NCI-H2196 (cell line): ENCODE measurements around the gene TMEM140.
"Not testable (repeated sequence)": the region's sequence is repeated elsewhere in the genome, so short reads cannot be mapped to it uniquely, and the experiment has no call there.

ENCODE experiments used
- DNase-seq: peaks from one replicate; lab custom pipeline; 2025; ENCODE audit not compliant: unreplicated experiment; lab: John Stamatoyannopoulos, UW

The TMEM140 gene

DNA sequence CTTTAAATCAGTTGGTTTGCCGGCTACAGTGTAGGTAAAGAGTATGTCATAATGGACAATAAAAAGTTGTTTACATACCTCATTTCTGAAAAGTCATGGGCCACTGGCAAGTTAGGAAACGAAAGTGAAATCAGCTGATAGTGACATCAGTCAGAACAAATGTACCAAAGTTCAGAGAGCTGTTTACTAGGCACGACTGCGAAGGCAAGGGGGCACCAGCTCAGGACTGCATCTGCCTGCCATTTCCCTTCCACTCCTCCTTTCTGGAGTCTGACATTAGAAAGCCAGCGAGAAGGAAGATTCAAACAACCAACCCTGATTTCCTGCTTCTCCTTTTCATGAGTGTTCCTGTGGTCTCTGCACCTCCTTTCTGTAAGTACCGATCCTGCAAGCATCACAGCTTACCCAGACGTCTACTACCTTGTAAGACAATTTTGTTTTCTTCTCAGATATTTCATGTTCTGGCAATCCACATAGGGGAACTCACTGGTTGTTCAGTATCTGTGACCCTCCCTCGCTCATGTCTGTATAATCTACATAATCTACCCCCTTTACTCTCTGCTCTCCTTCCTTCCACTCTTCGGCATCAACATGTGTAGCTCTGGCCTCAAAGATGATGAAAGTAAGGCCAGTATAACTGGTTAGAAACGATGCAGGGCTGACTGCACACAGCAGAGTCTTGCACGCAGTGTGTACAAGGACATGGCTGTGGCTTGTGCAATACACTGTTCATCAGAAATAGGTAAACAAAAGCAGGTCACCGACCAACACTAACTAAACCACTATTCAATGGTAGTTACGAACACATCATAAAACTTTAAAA lies at the start of gene TMEM140:
Gene TMEM140 (plus strand): TSS at position 174 of the 823 bp plus-strand sequence. CDS start 16,370 bp downstream, outside the sequence.
- DNase-seq, result peak; percentile 29

DNA sequence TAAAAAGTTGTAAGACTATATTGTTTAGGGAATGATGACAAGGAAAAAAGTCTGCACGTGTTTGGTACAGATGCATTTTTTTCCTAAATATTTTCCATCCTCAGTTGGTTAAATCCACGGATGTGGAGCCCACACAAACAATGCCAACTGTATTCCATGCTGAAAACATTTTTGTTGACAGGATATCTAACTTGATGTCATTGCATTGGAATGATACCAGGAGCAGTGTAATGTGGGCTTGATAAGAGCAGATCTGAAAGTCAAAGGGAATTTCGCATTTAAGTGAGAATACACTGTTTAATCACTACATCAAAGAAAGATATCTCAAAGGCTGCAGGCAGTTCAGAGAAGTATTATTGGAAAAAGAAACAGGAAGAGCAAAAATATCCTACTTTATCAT lies 49.5 kb upstream of the TMEM140 start:
- no peak for DNase-seq

DNA sequence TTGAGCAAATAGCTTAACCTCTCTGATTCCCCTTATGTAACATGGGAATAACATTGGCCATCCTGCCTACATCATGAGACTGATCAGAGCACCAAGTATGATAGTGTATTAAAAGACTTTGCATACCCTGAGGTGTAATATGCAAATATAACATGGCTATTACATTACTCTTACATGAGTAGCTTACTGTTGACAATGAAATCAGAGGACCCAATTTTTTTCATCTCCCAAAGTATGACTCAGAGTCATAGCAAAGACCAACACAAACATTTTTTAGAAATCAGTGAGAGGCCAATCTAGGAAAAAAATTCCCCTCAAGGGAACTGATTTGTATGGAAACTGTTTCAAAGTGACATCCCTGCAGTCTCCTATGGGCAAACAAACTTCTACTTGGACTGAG lies 47.0 kb upstream of the TMEM140 start:
- no peak for DNase-seq

DNA sequence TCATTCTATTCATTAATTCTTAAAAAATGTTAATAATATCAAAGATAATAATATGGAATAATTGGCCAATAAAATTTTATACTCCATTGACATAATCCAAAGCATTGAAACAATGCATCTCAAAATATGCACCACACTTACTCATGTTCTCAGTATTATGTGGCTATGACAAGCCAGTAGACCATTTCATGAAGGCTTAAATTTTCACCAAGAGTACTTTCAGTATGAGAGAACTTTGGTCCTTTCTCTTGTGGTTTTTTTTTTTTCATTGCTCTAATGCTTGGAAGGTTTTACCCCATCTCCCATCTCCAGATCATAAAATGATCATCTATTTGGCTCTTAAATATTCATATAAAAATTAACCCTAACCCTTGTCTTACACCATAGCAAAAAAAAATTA lies 45.5 kb upstream of the TMEM140 start:
- DNase-seq, result no peak

GRCh38 chr7:135109562-135109961 lies 38.3 kb upstream of the TMEM140 start:
- DNase-seq, result no peak

GRCh38 chr7:135109976-135110375 lies 37.9 kb upstream of the TMEM140 start:
- DNase-seq, result no peak

DNA sequence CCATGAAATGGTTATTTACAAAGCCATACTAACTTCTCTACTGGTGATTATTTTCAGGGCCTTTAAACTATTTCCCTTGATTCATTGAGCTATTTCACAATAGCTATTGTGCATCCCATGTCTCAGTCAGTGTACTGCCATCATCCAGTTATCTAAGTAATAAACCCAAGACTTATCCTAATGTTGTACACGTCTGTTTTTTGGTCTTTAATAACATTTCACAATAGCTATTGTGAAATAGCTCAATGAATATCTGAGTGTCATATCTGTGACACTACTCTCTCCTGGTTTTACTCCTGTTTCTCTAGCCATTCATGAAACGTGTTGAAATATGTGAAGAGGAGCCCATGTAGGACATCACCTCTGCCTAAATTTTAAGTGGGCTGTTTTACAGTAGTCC lies 36.5 kb upstream of the TMEM140 start:
- no peak for DNase-seq

- no peak for DNase-seq
Observed at GRCh38 chr7:135114622-135115021, 33.2 kb upstream of the TMEM140 start.

- DNase-seq, result no peak
Observed at GRCh38 chr7:135117096-135117495, 30.8 kb upstream of the TMEM140 start.

GRCh38 chr7:135121868-135122267 lies 26.0 kb upstream of the TMEM140 start:
- no peak for DNase-seq

DNA sequence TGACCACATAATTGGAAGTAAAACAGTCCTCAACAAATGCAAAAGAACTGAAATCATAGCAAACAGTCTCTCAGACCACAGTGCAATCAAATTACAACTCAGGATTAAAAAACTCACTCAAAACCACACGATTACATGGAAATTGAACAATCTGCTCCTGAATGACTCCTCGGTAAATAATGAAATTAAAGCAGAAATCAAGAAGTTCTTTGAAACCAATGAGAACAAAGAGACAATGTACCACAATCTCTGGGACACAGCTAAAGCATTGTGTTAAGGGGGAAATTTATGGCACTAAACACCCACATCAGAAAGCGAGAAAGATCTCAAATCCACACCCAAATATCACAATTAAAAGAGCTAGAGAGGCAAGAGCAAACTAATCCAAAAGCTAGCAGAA lies 23.2 kb upstream of the TMEM140 start:
- not testable (repeated sequence) for DNase-seq

DNA sequence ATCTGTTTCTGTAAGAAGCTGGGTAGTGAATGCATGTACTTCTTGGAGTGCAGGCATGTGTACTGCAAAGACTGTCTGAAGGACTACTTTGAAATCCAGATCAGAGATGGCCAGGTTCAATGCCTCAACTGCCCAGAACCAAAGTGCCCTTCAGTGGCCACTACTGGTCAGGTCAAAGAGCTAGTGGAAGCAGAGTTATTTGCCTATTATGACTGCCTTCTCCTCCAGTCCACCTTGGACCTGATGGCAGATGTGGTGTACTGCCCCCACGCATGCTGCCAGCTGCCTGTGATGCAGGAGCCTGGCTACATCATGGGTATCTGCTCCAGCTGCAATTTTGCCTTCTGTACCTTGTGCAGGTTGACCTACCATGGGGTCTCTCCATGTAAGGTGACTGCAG lies 18.9 kb upstream of the TMEM140 start:
- no peak for DNase-seq

- DNase-seq, result no peak
Observed at GRCh38 chr7:135129579-135129978, 18.3 kb upstream of the TMEM140 start.

- DNase-seq, result no peak
Observed at GRCh38 chr7:135143885-135144668, 3.8 kb upstream of the TMEM140 start.

DNA sequence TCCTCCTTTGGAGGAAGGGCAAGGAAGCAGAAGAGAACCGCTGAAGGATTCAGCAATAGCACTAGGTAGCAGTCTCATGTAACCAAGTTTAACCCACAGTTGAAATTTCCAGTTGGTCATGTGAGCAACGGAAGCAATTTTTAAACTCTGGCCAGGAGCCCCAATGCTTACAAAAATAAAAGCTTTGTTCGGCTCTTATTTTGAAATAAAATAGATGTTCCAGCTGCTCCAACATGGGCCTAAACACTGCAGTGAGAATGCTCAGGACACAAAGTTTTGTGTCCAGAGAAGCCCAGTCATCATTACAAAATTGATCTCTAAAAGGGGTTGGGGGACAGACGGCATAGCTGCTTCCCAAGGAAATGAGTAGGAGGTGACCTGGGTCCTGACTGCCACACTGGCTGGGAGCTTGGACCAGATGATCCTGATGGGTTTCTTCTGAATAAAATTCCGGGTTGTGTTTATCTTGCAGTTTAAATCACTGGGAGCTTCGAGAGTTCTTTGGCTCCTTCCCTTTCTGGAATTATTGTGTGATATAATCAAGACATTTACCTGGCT lies 452 bp upstream of the TMEM140 start:
- peak; percentile 18 for DNase-seq

GRCh38 chr7:135150072-135150782 lies 2.4 kb downstream of the TMEM140 start:
- DNase-seq, result no peak

GRCh38 chr7:135151132-135151531 lies 3.3 kb downstream of the TMEM140 start:
- no peak for DNase-seq

DNA sequence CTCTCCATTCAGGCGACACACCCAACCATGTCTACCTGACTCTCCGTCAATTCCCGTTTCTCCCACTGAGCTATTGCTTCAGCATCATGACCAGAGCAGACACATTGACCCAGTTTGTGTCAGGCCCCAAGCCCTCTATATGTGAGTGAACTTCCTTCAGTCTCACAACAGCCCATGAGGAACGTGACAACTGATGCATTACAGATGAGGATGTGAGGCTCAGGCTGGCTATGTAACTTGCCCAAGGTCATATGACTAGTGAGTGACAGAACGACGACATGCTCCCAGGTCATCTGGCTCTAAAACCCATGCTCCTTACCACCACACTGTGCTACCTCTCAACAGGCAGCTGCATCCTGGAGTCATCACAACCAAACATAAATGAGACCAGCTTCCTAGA lies 3.7 kb downstream of the TMEM140 start:
- DNase-seq, result no peak

DNA sequence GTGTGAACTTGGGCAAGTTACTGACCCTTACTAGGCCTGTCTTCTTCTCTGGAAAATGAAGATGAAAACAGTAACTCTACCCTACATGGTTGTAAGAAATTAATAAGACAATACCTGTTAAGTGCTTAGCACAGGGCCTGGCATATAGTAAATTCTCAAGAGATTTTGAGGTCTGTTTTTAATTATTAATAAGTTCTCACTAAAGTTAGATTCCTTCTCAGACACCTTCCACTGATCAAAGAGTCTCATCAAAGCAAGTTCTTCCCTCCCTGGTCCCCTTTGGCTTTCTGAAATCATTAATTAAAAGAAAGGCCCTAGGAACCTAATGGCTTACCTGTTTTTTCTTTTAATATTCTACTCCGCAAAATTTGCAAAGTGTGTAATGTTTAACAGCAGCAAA lies 4.6 kb downstream of the TMEM140 start:
- DNase-seq, result no peak

GRCh38 chr7:135154734-135155133 lies 6.9 kb downstream of the TMEM140 start:
- DNase-seq, result no peak

- no peak for DNase-seq
Observed at GRCh38 chr7:135156290-135156689, 8.4 kb downstream of the TMEM140 start.
